Epithelial cell of proximal tubule (primary cell): ENCODE measurements around the gene RAB11FIP4. TPM values are rescaled to one million over a fixed set of nuclear protein-coding genes. Genes with fewer than 3 reads are reported as not detected.

Source experiments
- DNase-seq: peaks from one replicate; pipeline ENCODE4 v3.0.0-alpha.2; 2011; ENCODE audit warnings: low read depth
- H3K4me3 ChIP-seq: 2 replicates; pipeline ENCODE4 v1.5.1; 2011; ENCODE audit warnings: low read depth, mild to moderate bottlenecking, low read length
- total RNA-seq: library from RNA; depleted of rRNA; stranded (reverse); fragments of >200 nt; gene quantifications from 2 replicates; pipeline ENCODE4 v1.2.3, GENCODE V29; 2015
- TF ChIP-seq, protein P1 (sequence below): conservative IDR thresholded peaks from 2 replicates; pipeline ENCODE4 v1.5.1; 2012; ENCODE audit warnings: low read depth, mild to moderate bottlenecking, low read length

Gene RAB11FIP4
- total RNA-seq, 1 donor from 2014 or later, result 15.1 TPM

DNA sequence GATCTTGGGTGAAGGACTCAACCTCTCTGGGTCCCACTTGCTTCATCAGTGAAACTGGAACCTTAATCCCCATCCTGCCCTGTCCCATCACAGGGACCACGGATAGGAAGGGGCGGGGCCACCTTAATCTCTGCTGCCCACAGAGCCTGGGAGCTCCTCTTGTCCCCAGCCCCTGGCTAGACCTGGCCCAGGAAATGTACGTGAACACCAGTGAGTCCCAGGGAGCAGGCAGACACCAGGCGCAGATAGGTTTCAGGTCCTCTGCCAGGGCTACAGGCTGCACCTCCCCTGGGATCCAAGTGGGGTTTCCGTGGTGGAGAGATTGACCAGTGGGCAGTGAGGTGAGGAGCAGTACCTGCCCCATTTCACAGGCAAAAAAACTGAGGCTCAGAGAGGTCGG is 21.0 kb downstream of the RAB11FIP4 start:
- DNase-seq, result no peak
- TF ChIP-seq, protein P1, sequence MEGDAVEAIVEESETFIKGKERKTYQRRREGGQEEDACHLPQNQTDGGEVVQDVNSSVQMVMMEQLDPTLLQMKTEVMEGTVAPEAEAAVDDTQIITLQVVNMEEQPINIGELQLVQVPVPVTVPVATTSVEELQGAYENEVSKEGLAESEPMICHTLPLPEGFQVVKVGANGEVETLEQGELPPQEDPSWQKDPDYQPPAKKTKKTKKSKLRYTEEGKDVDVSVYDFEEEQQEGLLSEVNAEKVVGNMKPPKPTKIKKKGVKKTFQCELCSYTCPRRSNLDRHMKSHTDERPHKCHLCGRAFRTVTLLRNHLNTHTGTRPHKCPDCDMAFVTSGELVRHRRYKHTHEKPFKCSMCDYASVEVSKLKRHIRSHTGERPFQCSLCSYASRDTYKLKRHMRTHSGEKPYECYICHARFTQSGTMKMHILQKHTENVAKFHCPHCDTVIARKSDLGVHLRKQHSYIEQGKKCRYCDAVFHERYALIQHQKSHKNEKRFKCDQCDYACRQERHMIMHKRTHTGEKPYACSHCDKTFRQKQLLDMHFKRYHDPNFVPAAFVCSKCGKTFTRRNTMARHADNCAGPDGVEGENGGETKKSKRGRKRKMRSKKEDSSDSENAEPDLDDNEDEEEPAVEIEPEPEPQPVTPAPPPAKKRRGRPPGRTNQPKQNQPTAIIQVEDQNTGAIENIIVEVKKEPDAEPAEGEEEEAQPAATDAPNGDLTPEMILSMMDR, result no peak
- no peak overlapping the region for H3K4me3 ChIP-seq

DNA sequence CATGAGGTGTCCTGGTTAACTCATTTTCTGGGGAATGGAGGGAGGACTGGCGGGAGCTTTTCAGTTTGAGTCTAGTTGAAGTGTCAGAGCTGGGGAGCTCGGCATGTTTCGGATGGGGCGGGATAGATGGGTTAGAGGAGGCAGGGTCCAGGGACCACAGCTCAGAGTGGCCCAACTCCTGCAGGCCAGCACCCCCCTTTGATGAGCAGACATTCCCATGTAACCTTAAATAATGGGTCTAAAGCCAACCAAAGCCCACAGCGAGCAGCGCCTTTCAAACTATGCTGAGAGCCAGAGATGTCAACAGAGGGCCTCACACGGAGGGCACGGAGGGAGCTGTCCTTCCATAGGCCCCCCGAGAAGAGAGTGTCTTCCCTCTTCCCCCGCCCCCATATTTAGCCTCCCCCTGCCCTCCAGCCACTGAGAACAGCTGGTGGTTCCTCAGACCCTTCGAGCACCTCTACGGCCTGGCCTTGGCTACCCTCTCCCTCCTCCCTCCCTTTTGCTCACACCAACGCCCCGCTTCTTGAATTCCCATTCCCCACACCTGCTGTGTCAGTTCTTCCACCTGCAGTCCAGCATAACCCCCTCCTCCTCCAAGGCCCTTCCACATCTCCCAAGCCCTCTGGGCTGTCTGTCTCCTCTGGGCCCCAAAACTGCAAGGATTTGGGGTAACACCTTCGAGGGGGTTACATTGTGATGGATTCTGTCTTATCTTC is 21.8 kb downstream of the RAB11FIP4 start:
- no peak overlapping the region for H3K4me3 ChIP-seq
- TF ChIP-seq, protein P1, result no peak
- no peak for DNase-seq

DNA sequence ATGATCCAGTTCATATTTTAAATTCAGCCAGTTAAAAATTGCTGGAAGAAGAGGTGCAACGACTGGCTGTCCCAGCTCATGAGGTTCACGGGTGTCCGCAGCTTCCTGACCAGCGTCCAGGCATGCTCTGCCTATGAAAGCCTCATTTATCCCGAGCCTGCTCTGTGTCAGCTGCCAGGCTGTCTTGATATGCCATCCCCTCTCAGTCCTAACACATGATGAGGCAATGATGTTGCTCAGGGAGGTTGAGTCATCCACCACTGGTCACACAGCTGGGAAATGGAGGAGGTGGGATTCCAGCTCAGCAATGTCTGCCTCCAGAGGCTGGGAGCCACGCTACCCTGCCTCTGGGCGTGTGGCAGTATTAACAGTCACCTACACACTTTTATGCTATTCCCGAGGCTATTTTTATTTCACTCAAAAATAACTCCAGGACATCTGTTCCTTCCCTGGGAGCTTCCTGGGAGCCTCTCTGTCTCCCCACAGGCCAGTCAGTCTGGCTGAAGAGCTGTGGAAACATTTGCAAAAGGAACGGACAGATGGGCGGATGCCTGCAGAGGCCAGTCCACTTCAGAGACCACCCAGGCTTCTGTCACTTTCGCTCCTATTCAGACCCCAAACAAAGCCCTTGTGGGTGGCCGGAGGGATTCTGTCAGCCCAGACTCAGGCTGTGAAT is 22.5 kb downstream of the RAB11FIP4 start:
- DNase-seq, result no peak
- TF ChIP-seq, protein P1, result no peak
- H3K4me3 ChIP-seq, result no peak overlapping the region

DNA sequence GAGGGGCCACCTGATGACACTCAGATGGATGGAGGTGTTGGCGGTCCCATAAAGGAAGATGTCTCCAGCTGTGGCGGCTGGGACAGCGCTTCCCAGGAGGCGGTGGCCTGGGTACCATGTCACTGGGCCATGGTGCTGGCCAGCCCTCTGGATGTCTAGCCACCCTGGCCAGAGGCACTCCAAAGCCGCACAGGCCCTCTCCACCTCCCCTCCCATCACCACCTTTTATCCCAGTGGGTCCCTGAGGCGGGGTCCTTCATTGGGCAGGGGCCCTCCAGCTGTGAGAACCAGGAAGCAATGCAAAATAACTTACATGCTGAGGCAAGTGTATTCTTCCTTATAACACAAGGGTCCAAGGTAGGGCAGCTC is 23.1 kb downstream of the RAB11FIP4 start:
- TF ChIP-seq, protein P1, result no peak
- DNase-seq, result no peak

DNA sequence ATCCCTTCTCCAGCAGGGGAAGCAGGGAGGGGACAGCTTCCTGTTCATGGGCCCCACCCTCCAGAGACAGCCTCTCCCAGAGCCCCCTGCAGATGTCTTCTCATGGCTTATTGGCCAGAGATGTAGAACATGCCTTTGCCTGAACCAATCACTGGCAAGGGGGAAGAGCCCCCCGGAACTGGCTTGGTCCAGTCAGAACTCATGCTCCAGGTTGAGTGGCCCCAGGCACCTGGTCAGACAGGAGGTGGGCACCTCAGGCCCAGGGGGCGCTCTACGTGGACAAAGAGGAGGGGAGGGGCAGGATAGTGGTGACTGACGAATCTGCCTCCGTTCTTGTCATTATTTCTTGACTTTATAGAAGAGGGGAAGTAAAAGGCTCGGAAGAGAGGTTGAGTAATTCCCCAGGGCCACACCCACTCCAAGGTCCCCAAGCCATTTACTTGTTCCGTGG is 23.6 kb downstream of the RAB11FIP4 start:
- no peak for DNase-seq
- H3K4me3 ChIP-seq, result no peak overlapping the region
- TF ChIP-seq, protein P1, result no peak

More for the DNA sequence above, 23.1 kb downstream of the RAB11FIP4 start:
- H3K4me3 ChIP-seq, result no peak overlapping the region

DNA sequence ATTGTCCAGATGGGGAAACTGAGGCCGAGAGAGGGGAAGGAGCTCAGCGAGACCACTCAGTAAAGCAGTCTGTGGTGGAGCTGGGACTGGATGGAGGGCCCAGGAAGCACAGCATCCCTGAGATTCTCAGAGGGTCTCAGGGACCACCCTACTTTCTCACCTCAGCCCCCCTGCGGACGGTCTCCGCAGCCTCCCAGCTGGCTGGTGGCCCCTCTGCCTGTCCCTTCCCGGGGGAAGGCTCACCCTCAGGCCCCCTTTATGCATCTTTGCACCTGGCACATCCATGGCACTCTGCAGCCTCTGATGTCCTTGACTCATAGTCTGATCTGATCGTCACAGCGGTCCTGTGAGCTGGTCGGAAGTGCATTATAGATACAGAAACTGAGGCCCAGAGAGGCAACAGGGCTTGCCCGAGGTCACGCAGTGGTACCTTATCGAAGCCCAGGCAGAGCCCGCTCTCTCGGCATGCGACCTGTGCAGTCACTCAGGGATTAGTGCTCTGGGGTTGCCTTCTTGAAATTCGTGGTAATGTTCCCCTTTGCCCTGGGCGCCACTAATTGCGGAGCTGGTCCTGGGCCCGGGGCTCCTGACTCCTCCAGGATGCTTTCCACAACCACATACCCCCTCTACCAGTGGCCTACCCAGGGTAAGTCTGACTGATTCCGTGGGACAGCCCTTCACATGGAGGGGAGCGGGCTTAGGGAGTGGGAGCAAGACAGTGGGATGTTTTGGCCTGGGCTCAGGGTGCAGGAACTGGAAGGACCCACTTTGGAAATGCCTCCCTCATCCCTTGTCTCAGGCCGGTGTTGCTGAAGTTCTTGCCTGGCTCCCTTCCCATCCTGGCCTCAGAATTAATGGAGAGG is 24.4 kb downstream of the RAB11FIP4 start:
- no peak for DNase-seq
- H3K4me3 ChIP-seq, result no peak overlapping the region
- TF ChIP-seq, protein P1, result no peak
